Measurements from ENCODE around the gene CAMK2B.

- no peak for TF ChIP-seq CTCF (IDR thresholded peaks at IDR 0.05; ENCODE audit: low read length)
- TF ChIP-seq EZH2 (IDR thresholded peaks at IDR 0.05; ENCODE audit: borderline replicate concordance, low read length): no peak
These were observed 74.1 kb downstream of the CAMK2B start for GRCh38 chr7:44251269-44251668.
